Medulla oblongata (tissue), 1 donor: ENCODE data around the gene PRPF40B.

ENCODE experiments used
- DNase-seq: peaks from one replicate; pipeline ENCODE4 v3.0.0-alpha.2; 2015; ENCODE audit errors: extremely low spot score

The PRPF40B gene

DNA sequence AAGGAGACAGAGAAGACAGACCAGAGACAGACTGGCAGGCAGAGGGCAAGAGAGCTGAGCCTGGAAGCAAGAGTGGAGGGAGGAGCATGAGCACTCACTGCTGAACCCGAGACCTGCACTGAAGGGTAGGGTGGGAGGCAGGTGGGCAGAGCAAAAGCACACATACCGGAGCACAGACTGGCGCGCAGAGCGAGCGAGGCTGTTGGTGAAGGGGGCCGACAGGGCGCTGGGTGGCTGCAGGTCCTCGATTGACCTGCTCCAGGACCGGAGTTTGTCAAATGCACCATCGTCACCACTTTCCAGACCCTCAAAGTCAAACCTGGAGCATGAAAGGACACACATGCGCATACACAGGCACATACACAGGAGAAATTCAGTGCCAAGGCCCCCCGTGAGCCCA lies 34.9 kb downstream of the PRPF40B start:
- no peak for DNase-seq

DNA sequence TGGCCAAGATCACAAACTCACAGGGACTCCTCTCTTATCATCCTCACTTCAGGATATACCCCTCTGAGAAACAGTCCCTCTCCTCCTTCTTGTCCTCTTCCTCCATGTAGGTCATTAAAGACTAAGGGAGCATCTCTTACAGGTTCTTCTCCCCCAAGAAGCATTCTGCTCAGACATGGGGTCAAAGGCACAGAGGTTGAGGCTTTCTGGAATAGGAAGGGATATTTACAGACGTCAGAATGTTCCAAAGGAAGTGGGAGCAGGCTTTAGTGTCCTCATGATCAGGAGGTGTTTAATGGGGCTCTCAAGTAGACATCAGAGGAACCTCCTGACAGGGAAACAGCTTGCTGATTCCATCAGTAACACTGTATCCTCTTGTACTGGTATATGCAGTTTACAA lies 36.4 kb downstream of the PRPF40B start:
- no peak for DNase-seq

DNA sequence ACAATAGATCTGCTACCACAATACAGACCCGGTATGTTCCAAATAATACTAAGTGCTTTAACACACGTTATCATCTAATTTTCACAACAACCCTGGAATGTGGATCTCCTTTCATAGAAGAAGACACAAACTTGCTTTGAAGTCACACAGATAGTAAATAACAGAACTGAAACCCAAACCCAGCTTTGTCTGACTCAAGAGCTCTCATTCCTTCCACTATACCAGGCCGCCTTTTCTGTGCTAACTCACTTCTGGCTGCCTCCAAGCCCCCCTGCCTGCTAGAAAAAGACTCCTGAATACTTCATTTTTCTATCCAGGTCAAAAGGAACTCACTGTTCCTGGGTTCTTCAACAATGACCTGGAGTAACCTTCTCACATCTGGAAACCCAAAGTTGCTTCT lies 37.8 kb downstream of the PRPF40B start:
- peak; percentile 54 for DNase-seq

DNA sequence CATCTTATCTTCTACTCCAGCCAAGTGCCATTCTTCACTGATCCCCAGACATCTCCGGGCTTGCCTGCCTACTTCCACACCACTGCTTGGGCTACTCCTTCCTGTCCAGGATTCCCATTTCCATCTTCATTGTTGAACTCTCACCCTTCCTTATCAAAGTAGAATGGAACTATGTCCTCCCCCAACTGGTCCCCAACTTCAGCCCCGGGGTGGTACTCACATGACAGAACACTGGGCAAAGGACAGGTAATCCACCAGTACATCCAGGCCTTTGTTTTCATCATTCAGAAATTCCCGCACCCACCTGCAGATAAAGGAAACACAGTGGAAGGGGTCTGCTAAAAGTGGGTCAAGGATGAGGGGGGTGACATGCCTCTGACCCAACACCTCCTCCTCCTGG lies 38.4 kb downstream of the PRPF40B start:
- DNase-seq: no peak

DNA sequence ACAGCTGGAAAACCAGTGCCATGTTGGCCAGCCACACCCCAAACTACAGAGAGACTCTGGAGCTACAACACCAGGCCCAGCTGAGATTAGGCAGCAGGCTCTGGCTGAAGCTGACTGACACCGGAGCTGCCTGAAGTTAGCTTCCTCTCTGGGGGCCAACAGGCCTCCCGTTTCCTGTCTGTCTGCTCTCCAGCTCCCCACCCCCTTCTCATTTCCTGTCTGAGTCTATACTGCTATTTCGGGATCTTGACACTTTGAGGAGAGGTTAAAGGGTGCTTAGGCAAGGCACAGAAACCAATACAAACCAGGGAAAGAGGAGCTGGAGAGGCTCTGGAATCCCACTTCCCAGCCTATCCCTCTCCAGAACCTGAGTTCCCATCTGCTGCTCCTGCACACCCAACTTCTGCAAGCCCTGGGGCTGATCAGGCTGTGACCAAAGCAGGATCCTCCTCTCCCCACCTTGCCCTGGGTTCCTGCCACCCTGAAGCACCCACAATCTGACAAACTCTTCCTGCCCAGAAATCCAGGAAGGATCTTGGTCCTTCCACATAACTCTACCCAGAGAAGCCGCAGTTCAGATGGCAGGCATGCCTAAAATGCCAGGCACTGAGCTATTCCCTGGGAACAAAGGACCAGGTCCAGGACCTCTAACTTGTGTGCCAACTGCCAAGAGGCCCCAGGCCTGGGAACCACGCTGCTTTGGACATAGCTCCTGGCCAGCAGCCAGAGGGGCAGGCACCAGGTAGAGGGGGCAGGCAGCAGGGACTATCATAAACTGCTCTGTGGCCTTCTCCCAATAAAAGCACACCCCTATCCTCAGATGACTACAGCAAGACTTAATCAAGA lies 39.9 kb downstream of the PRPF40B start:
- DNase-seq: peak; percentile 87

DNA sequence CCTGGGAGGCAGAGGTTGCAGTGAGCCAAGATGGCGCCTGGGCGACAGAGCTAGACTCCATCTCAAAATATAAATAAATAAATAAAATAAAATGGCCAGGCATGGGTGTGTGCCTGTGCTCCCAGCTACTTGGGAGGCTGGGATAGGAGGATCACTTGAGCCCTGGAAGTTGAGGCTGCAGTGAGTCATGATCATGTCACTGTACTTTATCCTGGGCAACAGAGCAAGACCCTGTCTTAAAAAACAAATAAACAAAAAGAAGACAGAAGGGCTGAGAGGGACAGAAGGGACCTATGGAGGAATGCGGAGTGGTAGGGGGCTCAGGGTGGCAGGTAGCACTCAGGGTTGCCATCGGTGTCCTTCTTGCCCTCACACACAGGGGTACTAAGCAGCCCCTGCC lies 40.8 kb downstream of the PRPF40B start:
- DNase-seq: no peak

DNA sequence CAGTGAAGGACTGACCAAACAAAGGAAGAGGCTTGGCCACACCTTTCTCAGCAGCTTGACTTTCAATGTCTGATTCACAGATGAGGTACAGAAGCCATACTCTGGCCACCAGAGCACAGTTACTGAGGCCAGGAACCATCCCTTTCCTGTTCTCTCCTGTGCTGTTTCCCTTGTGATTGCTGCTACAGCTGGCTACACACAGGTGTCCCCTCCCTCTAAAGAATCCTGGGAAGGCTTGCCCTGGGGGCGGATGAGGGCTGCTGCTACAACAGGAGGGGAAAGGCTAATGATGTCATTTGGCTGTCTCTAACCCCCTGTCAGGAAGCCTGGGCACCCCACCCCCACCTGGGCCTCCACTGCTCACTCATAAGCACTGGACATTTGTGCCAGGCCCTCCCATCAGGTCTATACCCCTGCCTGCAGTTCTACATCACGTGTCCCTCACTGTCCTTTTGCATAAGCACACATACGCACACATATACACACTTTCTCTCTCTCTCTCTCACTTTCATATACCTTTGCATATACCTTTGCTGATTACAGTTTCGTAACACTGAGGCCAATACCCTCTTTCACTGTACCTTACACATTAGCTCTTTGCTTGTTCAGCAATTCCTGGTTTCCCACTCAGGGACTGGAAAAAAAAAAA lies 41.4 kb downstream of the PRPF40B start:
- no peak for DNase-seq

DNA sequence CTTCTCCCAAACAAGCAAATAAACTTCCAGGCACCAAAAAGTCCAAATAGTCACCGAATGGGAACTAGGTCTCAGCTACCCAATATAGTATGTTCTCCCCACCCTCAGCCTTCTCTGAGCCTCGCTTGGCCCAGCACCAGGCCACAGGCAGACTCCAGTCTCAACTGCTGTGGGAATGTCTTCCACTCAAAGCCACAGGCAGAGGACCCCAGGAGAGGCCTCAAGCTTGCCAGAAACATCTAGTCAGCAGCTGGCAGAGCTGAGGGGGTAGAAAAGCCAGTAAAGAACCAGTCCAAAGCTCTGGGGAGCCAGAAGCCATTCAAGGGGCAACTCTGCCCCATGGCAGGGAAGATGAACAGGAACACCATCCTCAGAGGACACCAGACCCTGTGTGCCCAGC lies 42.0 kb downstream of the PRPF40B start:
- no peak for DNase-seq

DNA sequence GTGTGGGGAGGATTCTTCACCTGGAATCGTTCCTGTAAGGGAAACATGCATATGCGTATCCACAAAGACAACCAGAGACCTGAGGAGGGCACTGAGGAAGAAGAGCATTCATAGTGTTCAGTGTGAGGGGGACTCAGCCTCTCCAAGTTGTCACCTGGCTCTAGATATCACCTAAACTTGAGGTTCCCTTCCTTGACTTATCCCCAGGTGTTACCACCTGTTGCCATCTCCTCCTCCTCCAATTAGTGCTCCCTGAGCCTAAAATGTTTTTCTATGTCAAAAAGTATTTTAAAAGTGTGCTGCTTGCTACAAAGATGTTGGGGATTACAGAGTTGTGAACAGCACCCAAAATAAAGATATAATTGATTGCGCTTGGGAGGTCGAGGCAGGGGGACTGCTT lies 42.8 kb downstream of the PRPF40B start:
- DNase-seq: no peak

DNA sequence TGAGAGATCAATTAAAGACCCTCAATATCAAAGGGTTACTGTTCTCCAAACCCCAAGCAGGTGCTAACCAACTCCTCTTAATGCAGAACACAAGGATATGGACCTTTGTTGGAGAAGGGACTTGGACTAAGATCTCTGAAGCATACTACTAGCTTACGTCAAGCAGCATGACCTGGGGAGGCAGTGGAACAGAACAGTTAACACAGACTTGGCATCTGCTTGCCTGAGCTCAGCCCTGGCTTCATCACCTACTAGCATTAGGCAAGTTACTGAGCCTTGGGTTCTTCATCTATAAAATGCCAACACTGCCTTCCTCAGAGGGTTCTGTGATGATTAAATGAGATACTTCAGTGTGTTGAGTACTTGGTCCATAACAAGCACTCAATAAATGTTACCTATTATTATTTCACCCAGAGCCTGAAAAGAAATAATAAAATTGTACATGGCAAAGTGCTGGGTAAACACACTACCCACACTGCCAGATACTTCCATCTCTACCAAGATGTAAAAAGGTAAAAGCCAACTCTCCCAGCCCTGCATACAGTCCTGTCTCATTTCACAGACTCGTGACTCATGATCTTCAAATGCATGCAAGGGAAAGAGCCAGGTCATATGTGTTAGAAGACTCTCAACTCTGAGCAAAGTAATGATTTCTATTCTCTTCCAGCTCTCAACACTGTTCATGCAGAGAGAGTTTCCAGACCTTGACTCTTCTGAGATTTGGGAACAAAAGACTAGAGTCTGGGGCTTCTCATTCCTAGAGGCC lies 44.1 kb downstream of the PRPF40B start:
- DNase-seq: no peak

DNA sequence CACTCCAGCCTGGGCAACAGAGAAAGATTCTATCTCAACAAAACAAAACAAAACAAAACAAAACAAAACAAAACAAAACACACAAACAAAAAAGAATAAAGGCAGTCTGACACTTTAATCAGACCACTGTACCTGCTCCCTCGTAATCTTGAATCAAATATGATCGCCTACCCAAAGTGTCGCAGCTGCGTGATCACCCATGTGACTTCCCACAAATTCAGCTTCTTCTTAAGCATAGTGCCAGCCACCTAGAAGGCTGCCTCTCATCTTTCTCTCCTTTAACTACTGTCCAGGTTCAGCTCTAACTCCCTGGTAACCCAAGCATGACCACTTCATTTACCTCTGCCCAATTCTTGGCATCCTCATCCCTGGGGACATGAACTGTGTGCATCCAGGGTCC lies 46.4 kb downstream of the PRPF40B start:
- no peak for DNase-seq

DNA sequence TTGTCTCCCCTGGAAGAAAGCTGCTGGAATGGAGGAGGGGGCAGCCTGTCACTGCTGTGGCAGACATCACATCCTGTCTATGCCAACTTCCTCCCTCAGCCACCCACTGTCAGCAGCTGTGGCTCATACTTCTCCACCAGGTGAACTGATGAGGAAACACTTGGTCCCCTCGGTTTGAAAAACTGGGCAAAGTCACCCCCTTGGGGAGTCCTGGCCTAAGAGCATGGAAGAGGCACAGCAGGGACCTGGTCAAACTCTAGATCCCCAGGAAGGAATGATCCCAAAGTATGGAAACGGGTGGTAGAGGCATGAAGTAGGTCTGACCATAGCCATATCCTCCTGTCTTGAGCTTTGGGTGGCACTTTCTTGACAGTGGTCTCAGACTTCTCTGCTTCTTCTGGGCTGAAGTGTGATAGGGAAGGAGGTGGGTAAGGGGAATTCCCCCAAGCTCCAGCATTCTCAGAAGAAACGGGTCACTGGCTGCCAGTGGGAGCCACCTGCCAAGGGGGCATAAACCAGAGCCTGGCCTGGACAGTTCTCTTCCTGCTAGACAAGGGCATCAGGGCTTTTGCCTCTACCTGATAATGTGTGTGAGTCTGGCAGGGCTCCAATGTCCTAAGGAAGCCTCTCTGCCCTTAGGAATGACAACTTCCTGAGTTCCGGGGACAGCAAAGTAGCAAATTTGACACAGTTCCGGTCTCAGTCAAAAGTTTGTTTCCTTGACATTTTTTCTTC lies 47.8 kb downstream of the PRPF40B start:
- peak; percentile 40 for DNase-seq

DNA sequence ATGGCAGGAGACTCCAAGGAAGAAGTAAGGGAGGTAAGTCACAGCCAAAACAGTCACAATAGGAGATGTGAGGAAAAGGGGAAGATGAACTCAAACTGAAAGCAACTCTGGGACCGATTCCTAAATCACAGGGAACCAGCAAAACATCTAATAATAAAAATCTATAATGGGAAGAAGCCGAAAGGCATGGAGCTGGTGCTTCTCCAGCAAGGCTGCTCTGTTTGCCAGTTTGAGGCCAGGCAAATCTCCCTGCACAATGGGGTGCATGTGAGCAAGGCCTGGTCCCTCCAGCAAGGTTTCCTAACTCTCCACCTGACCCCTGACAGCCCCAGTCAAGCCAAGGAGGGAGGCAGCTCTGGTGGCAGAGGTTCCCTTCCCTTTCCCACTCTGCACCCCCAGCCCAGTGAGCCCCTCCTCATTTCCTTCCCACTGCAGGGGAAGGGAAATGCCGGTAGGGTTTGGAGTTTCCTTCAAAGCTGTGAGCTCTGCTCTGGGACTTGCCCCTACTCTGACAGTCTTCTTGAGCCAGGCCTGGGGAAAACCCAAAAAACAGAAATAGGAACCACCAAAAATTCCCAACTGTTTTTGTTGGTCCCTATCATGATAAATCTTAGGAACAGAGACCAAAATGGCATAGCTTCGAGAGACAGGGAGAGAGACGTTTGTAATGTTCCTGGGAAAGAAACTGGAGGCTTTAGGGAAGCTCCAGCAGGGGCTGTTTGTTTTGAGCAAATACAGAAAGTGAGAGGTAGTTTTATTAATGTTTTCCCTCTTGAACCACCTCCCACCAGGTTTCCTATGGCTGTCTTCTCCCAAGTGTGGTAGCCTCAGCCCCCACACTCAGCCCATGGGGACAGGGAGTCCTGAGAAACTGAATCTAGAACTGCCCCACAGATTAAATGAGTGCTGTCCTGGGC lies 49.2 kb downstream of the PRPF40B start:
- DNase-seq: peak; percentile 78

DNA sequence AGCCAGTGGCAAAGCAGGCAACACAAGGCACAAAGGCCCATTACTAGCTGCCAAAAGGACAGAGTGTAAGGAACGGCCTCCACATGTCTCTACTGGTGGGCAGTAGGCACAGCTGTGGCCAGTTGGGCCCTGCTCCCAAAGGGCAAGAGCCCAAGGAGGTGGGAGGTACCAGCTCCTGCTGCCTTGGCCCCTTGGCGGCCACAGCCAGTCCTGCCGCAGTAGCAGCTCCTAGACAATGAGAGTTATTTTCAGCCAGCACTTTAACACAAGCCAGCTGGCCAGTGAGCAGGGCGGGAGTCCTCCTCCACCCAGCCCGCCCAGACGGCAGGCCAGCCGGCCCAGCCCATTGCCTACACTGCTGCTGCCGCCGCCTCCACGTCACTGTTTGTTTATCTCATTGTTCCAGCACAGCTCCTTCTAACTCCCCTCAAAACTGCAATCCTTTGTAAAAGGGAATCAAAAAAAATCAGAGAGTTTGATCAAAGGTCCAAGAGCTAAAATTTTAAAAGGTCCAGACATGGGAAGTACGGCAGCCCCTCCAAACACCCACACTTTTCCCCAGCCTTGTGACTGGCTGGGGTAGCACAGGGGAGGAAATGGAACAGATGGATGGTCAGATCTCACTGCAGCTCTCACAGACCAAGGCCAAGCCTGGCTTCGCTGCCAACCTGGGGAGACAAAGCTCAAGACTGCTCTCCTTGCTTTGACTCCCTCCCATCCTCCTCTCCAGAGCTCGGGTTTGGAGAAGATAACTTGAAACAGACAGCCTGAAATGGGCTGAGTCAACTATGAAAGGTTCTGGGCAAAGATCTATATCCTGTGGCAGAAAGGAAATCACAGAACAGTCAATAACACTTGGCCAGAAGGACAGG lies 50.3 kb downstream of the PRPF40B start:
- DNase-seq: peak; percentile 98

DNA sequence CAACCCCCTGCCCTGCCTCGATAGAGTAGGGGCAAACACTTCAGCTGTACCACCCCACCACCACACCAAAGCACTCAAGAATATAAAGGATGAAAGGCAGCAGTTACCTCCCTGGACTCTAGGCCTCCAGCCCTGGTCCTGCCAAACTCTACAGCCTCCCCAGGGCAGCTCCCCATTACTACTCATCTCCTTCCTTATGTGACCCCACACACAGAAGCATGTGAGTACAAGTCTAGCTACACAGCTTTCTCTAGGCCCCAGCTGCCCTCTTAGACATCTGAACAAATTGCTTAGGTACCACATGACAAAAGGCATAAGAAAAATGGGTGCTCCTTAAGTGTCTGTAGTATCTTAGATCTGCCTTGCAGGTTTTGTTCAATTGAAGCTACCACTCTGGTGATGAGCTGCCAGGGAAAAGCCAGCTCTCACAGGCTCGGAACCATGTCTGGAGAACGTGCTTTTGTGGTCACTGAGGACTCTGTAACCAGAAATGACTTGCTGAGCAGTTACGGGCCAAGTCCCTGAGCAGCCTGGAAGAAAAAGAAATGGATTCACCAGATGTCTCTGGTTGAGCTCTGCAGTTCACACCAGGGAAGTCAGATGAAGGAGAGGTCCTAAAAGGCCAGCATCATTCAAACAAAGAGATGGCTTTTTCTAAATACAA lies 51.1 kb downstream of the PRPF40B start:
- peak; percentile 56 for DNase-seq

DNA sequence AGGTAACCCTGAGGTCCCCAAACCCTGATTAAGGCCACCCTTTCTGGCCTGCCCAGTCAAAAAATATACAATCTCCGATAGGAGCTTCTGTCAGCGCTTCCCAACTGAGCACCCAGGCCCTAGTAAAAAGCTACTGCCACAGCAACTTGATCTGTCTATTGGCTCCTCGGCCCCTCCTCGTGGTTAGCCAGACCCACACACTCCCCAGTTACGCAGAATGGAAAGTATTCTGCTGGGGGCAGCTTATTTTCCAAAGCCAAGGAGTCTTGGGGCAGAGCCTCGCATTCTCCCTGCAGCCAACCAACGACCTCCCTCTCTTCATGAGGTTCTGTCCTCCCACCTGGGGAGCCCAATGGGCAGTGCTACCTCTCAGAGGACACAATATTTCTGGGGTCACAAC lies 51.8 kb downstream of the PRPF40B start:
- no peak for DNase-seq

DNA sequence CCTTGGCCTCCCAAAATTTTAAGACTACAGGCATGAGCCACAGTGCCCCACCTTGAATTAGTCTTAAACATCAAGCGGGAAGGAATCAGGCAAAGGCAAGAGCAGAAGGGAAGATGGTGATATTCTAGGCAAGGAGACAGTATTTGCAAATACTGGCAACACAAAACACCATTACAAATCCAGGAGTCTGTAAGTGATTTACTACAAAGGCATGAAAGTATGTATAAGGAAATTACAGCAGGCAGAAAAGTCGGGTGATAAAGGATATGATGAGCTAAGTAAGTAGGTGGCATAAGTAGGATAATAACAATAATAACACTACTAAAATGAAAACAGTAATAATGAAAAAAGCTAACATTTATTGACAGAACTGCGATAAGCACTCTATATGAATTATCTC lies 55.4 kb downstream of the PRPF40B start:
- no peak for DNase-seq

DNA sequence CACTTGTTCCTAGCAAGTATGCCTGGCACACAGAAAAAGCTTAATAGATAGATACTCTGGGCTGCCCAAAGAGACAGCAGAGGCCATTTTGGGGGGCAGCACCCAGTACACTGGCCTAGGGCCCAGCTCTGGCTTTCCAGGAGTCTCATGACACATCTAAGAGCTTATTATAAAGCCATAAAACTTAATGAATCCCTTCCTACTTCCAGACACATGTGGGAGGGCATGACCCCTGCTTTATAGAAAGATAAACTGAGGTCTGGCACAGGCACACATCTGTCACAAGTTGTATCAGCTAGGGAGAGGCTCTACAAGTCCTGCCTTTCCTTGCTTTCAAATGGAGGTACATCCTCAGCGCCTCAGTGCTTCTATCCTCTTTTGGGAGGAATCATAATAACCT lies 56.7 kb downstream of the PRPF40B start:
- DNase-seq: no peak

DNA sequence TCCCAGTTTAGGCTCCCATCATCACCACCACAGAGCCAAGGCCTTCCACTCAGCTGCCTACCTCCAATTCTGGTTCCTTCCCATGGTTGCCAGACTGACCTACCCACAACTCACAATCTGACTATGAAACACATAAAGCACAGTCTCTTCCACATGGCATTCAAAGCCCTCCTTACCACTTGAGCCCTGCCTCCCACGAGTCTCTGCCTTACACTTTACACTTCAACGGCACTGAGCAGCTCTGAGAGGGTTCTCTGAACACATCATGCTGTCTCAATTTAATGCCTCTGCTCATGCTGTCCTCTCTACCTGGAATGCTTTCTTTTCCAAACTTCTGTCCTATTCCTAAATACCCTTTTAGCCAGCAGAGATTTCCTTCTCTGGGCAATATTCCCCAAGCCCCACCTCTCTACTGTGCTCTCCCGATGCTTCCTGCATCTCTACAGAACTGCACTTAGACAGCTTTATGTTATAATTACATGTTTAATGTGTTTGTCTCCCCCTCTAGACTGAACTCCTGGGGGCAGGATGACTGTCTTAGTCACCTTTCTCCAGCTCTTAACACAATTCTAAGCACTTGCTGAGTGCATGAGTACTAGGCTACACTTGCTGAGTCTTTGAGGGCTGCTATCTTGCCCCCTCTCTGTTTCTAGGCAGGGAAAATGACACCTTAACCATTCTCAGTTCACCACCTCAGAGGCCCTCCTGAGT lies 60.4 kb downstream of the PRPF40B start:
- no peak for DNase-seq
